OCI-LY1 (cell line): ENCODE results near the gene COL23A1.

Experiments
- H2AFZ ChIP-seq: fragments of 200-600 bp; sonication (generic), shearing (Covaris generic); 2 replicates; pipeline ENCODE4 v1.6.0; 2014; ENCODE audit warnings: antibody characterized with exemption, mild to moderate bottlenecking, low read length
- H3F3A ChIP-seq: fragments of 200-600 bp; sonication (generic), shearing (Covaris generic); 2 replicates; pipeline ENCODE4 v1.6.0; 2014; ENCODE audit warnings: mild to moderate bottlenecking, antibody characterized with exemption, low read length, moderate library complexity; ENCODE audit not compliant: insufficient read depth
- H3K27ac ChIP-seq: fragments of 200-600 bp; sonication (generic); 2 replicates; pipeline ENCODE4 v1.5.1; 2014; ENCODE audit warnings: low read length, mixed run types, mild to moderate bottlenecking, low read depth; ENCODE audit not compliant: poor library complexity, severe bottlenecking
- H3K27me3 ChIP-seq: fragments of 200-600 bp; sonication (generic); 2 replicates; pipeline ENCODE4 v1.6.0; 2014; ENCODE audit warnings: antibody characterized with exemption, mild to moderate bottlenecking, low read length, moderate library complexity; ENCODE audit not compliant: insufficient read depth
- H3K36me3 ChIP-seq: fragments of 200-600 bp; sonication (generic); 2 replicates; pipeline ENCODE4 v1.6.1; 2014; ENCODE audit warnings: mild to moderate bottlenecking, antibody characterized with exemption, low read length, moderate library complexity, mixed read lengths; ENCODE audit not compliant: insufficient read depth
- H3K4me1 ChIP-seq: fragments of 200-600 bp; sonication (generic); 2 replicates; pipeline ENCODE4 v1.5.1; 2014; ENCODE audit warnings: mild to moderate bottlenecking, low read length, moderate library complexity; ENCODE audit not compliant: insufficient read depth, severe bottlenecking
- H3K4me2 ChIP-seq: fragments of 200-600 bp; sonication (generic), shearing (Covaris generic); 2 replicates; pipeline ENCODE4 v1.6.1; 2014; ENCODE audit warnings: low read length
- H3K4me3 ChIP-seq: fragments of 200-600 bp; sonication (generic); 2 replicates; pipeline ENCODE4 v1.5.1; 2014; ENCODE audit warnings: low read length, low read depth, mild to moderate bottlenecking, mixed read lengths; ENCODE audit not compliant: poor library complexity, severe bottlenecking
- H3K79me2 ChIP-seq: fragments of 200-600 bp; shearing (Covaris generic); 2 replicates; pipeline ENCODE4 v1.6.1; 2016; ENCODE audit warnings: mixed run types, low read length, mixed read lengths; ENCODE audit not compliant: insufficient read depth
- H3K9ac ChIP-seq: fragments of 200-600 bp; sonication (generic), shearing (Covaris generic); 2 replicates; pipeline ENCODE4 v1.6.1; 2014; ENCODE audit warnings: mild to moderate bottlenecking, low read length, mixed read lengths
- H3K9me2 ChIP-seq: fragments of 200-600 bp; sonication (generic), shearing (Covaris generic); 2 replicates; pipeline ENCODE4 v1.6.1; 2014; ENCODE audit warnings: low read depth, mild to moderate bottlenecking, low read length, mixed read lengths
- H3K9me3 ChIP-seq: fragments of 200-600 bp; shearing (Covaris generic); 2 replicates; pipeline ENCODE4 v1.6.1; 2014; ENCODE audit warnings: low read length, mixed read lengths
- H4K20me1 ChIP-seq: fragments of 200-600 bp; sonication (generic), shearing (Covaris generic); 2 replicates; pipeline ENCODE4 v1.6.0; 2016; ENCODE audit warnings: mild to moderate bottlenecking, low read length; ENCODE audit not compliant: insufficient read depth
- CTCF ChIP-seq: fragments of 200-600 bp; sonication (generic), shearing (Covaris generic); IDR thresholded peaks from 2 replicates; pipeline ENCODE4 v1.5.1; 2017; ENCODE audit warnings: mild to moderate bottlenecking, antibody characterized with exemption, low read length, moderate library complexity, mixed read lengths
- EZH2 ChIP-seq: fragments of 200-600 bp; sonication (generic), shearing (Covaris generic); IDR thresholded peaks from 2 replicates; pipeline ENCODE4 v1.8.0; 2017; ENCODE audit warnings: borderline replicate concordance, mixed run types, mild to moderate bottlenecking, antibody characterized with exemption, low read length, moderate library complexity, mixed read lengths

The COL23A1 gene

GRCh38 chr5:178350361-178351220 lies 239.6 kb downstream of the COL23A1 start:
- peaks cover 7% of the 10 kb centered on the region; the same call in 1 of the 2 replicates for H3K27me3 ChIP-seq
- H3K4me3 ChIP-seq: no peak overlapping the region
- H3K9ac ChIP-seq: no peak overlapping the region
- no peaks in the 10 kb centered on the region for H3K36me3 ChIP-seq
- H2AFZ ChIP-seq: no peak overlapping the region
- no peaks in the 10 kb centered on the region for H3K9me3 ChIP-seq
- no peaks in the 10 kb centered on the region for H3K9me2 ChIP-seq
- TF ChIP-seq EZH2 (no peak), CTCF (no peak)
- no peaks in the 10 kb centered on the region for H3K4me1 ChIP-seq
- H4K20me1 ChIP-seq: no peaks in the 10 kb centered on the region
- no peaks in the 10 kb centered on the region for H3K79me2 ChIP-seq
- no peak overlapping the region for H3K4me2 ChIP-seq
- no peak overlapping the region for H3K27ac ChIP-seq
- H3F3A ChIP-seq: no peaks in the 10 kb centered on the region

- H3K9ac ChIP-seq: no peak overlapping the region
- no peaks in the 10 kb centered on the region for H3K9me2 ChIP-seq
- H4K20me1 ChIP-seq: no peaks in the 10 kb centered on the region
- no peaks in the 10 kb centered on the region for H3K79me2 ChIP-seq
- no peak overlapping the region for H3K4me2 ChIP-seq
- peaks cover 11% of the 10 kb centered on the region; the same call in 1 of the 2 replicates for H3K27me3 ChIP-seq
- H3K9me3 ChIP-seq: no peaks in the 10 kb centered on the region
- no peaks in the 10 kb centered on the region for H3K4me1 ChIP-seq
- no peak overlapping the region for H3K4me3 ChIP-seq
- no peak overlapping the region for H3K27ac ChIP-seq
- no peak for TF ChIP-seq CTCF
- TF ChIP-seq EZH2: no peak
- H3F3A ChIP-seq: no peaks in the 10 kb centered on the region
- no peaks in the 10 kb centered on the region for H3K36me3 ChIP-seq
- no peak overlapping the region for H2AFZ ChIP-seq
These were observed 240.4 kb downstream of the COL23A1 start for GRCh38 chr5:178349625-178350353.

- H2AFZ ChIP-seq: no peak overlapping the region
- H3K4me2 ChIP-seq: no peak overlapping the region
- H3K36me3 ChIP-seq: no peaks in the 10 kb centered on the region
- no peaks in the 10 kb centered on the region for H3F3A ChIP-seq
- no peaks in the 10 kb centered on the region for H3K9me2 ChIP-seq
- no peak for TF ChIP-seq CTCF
- TF ChIP-seq EZH2: no peak
- no peaks in the 10 kb centered on the region for H3K79me2 ChIP-seq
- H3K9me3 ChIP-seq: no peaks in the 10 kb centered on the region
- H3K27me3 ChIP-seq: peaks cover 12% of the 10 kb centered on the region; the same call in 1 of the 2 replicates
- H3K9ac ChIP-seq: no peak overlapping the region
- no peaks in the 10 kb centered on the region for H3K4me1 ChIP-seq
- no peak overlapping the region for H3K4me3 ChIP-seq
- H3K27ac ChIP-seq: no peak overlapping the region
- H4K20me1 ChIP-seq: no peaks in the 10 kb centered on the region
These were observed 241.1 kb downstream of the COL23A1 start for GRCh38 chr5:178349075-178349511.
